ENCODE data around the gene DUSP9.
"Not testable (repeated sequence)": the region's sequence is repeated elsewhere in the genome, so short reads cannot be mapped to it uniquely, and the experiment has no call there.

DUSP9 gene

GRCh38 chrX:153694256-153694655 lies 47.3 kb downstream of the DUSP9 start:
- DNase-seq, result not testable (repeated sequence)

DNA sequence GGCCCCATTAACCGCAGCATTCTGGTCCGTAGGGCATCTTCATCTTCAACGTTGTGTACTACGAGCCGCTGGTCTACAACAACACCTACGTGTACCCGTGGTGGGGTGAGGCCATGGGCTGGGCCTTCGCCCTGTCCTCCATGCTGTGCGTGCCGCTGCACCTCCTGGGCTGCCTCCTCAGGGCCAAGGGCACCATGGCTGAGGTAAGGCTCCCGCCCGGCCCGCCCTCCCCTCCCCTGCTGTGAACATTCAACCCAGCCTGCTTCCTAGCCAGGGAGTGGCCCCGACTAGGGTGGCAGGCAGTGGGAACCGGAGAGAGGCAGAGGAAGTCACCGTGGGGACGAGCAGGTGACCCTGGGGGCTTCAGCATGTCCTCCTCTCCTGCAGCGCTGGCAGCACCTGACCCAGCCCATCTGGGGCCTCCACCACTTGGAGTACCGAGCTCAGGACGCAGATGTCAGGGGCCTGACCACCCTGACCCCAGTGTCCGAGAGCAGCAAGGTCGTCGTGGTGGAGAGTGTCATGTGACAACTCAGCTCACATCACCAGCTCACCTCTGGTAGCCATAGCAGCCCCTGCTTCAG lies 47.8 kb downstream of the DUSP9 start:
- no peak for DNase-seq

GRCh38 chrX:153696100-153696499 lies 49.1 kb downstream of the DUSP9 start:
- no peak for DNase-seq

DNA sequence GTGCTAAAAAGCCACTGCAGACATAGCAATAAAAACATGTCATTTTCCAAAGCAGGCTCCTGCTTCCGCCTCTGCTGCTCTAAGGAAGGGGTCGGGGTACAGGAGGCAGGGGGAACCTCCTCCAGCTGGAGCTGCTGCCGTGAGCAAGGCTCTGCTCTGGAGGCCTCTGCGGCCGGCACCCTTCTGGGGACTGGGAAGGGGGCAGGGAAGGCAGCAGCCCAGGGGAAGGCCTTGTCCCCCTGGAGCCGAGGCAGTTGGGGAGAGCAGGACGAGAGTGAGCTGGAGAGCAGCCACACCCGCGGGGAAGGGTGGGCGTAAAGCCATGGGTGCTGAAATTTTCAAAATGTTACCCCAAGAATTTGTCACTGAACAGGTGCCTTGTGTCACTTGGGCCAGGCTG lies 49.5 kb downstream of the DUSP9 start:
- DNase-seq, result not testable (repeated sequence)

DNA sequence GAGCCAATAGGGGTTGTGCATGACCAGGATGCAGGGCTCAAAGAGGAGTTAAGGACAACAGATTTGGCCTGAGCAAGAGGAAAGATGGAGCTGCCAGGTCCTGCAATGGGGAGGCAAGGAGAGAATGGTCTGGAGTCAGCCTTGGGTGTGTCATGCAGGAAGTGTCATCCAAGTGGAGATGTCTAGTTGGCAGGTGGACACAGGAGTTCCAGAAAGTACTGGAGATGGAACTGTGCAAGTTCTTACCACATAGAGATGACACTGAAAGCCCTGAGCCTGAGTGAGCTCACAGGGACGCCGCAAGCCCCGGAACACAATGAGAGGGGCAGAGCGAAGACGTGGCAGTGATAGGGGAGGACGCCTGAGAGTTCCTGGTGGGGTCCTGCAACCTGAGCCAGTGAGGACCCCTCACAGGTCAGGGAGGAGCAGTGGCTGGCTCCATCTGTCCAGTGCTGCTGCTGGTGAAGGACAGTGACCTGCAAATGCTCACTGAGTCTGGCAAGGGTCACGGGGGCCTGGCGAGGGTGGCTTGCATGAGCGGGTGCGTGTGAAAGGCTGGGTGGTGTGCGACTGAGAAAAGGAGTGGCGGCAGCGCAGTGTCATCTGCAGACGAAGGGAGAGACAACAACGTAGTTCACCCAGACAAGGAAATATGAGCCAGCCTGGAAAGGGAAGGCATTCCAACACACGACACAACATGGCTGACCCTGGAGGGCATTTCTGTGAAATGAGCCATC lies 50.2 kb downstream of the DUSP9 start:
- DNase-seq, result not testable (repeated sequence)

GRCh38 chrX:153697924-153698865 lies 51.2 kb downstream of the DUSP9 start:
- DNase-seq, result no peak

GRCh38 chrX:153699210-153699783 lies 52.3 kb downstream of the DUSP9 start:
- DNase-seq, result not testable (repeated sequence)

- not testable (repeated sequence) for DNase-seq
These were observed 52.9 kb downstream of the DUSP9 start for GRCh38 chrX:153699784-153700371.

GRCh38 chrX:153700376-153700945 lies 53.5 kb downstream of the DUSP9 start:
- no peak for DNase-seq
